GM12865 (cell line): ENCODE data around the gene STON1.

Source experiments
- DNase-seq: peaks from one replicate; pipeline ENCODE4 v3.0.0; 2010; ENCODE audit warnings: low read depth
- H3K4me3 ChIP-seq: 2 replicates; pipeline ENCODE4 v1.5.1; 2011; ENCODE audit warnings: mild to moderate bottlenecking, low read depth, low read length, control low read depth
- CTCF ChIP-seq: IDR thresholded peaks from 2 replicates; pipeline ENCODE4 v1.5.1; 2011; ENCODE audit warnings: low read length, control low read depth, low read depth, inconsistent platforms; ENCODE audit not compliant: insufficient read depth; ENCODE audit errors: missing control alignments

The STON1 gene

GRCh38 chr2:48534781-48535180 is 4.8 kb downstream of the STON1 start:
- no peak for TF ChIP-seq CTCF
- no peak overlapping the region for H3K4me3 ChIP-seq
- DNase-seq: no peak

- no peak overlapping the region for H3K4me3 ChIP-seq
- TF ChIP-seq CTCF: no peak
- no peak for DNase-seq
Measured at GRCh38 chr2:48540237-48540935, 10.4 kb downstream of the STON1 start.

- no peak for DNase-seq
- H3K4me3 ChIP-seq: no peak overlapping the region
- no peak for TF ChIP-seq CTCF
Measured at GRCh38 chr2:48541666-48542389, 11.9 kb downstream of the STON1 start.

- TF ChIP-seq CTCF: no peak
- DNase-seq: no peak
- H3K4me3 ChIP-seq: no peak overlapping the region
Measured at GRCh38 chr2:48543895-48544294, 13.9 kb downstream of the STON1 start.

- H3K4me3 ChIP-seq: no peak overlapping the region
- TF ChIP-seq CTCF: peak; percentile 11
- no peak for DNase-seq
Measured at GRCh38 chr2:48545244-48545643, 15.3 kb downstream of the STON1 start.

- H3K4me3 ChIP-seq: no peak overlapping the region
- DNase-seq: no peak
- TF ChIP-seq CTCF: no peak
Measured at GRCh38 chr2:48548840-48549239, 18.9 kb downstream of the STON1 start.

GRCh38 chr2:48549972-48550371 is 20.0 kb downstream of the STON1 start:
- TF ChIP-seq CTCF: no peak
- H3K4me3 ChIP-seq: no peak overlapping the region
- DNase-seq: no peak
